ENCODE measurements around the gene NPW. TPM values are rescaled to one million over a fixed set of nuclear protein-coding genes. Genes with fewer than 3 reads are reported as not detected.

Gene NPW
- total and polyA plus RNA-seq, 2 experiments from 2014 or later = 3.3 to 38.6 TPM

- H3K36me3 ChIP-seq = peaks cover 3% of the 10 kb centered on the region
- no peaks in the 10 kb centered on the region for H3K4me1 ChIP-seq (ENCODE audit: low read depth)
- no peaks in the 10 kb centered on the region for H3K9me3 ChIP-seq (ENCODE audit: low read depth)
- no peak for TF ChIP-seq CTCF (IDR thresholded peaks at IDR 0.05; ENCODE audit: low read depth, low read length)
- H3K4me3 ChIP-seq = no peak overlapping the region
- no peak overlapping the region for H3K27ac ChIP-seq
- no peaks in the 10 kb centered on the region for H3K27me3 ChIP-seq
- no peak for DNase-seq (ENCODE audit: low read depth in 1 of 2, low spot score in 1 of 2)
Observed at GRCh38 chr16:2058420-2058819, 38.8 kb downstream of the NPW start.

- no peak for TF ChIP-seq CTCF (IDR thresholded peaks at IDR 0.05; ENCODE audit: low read depth, low read length)
- Histone ChIP-seq H3K27ac (no peak overlapping the region), H3K9me3 (ENCODE audit: low read depth) (no peaks in the 10 kb centered on the region), H3K4me3 (no peak overlapping the region), H3K4me1 (ENCODE audit: low read depth) (no peaks in the 10 kb centered on the region), H3K36me3 (peaks cover 3% of the 10 kb centered on the region), H3K27me3 (no peaks in the 10 kb centered on the region)
- no peak for DNase-seq (ENCODE audit: low read depth in 1 of 2, low spot score in 1 of 2)
Observed at GRCh38 chr16:2058872-2059271, 39.3 kb downstream of the NPW start.

- no peak overlapping the region for H3K4me3 ChIP-seq
- no peak for TF ChIP-seq CTCF (IDR thresholded peaks at IDR 0.05; ENCODE audit: low read depth, low read length)
- H3K27me3 ChIP-seq = no peaks in the 10 kb centered on the region
- no peaks in the 10 kb centered on the region for H3K9me3 ChIP-seq (ENCODE audit: low read depth)
- H3K4me1 ChIP-seq (ENCODE audit: low read depth) = no peaks in the 10 kb centered on the region
- H3K27ac ChIP-seq = no peak overlapping the region
- peaks cover 11% of the 10 kb centered on the region for H3K36me3 ChIP-seq
- no peak for DNase-seq (ENCODE audit: low read depth in 1 of 2, low spot score in 1 of 2)
Observed at GRCh38 chr16:2060346-2060745, 40.8 kb downstream of the NPW start.

- no peaks in the 10 kb centered on the region for H3K4me1 ChIP-seq (ENCODE audit: low read depth)
- H3K4me3 ChIP-seq = no peak overlapping the region
- H3K27ac ChIP-seq = no peak overlapping the region
- H3K27me3 ChIP-seq = no peaks in the 10 kb centered on the region
- no peak for TF ChIP-seq CTCF (IDR thresholded peaks at IDR 0.05; ENCODE audit: low read depth, low read length)
- peaks cover 16% of the 10 kb centered on the region for H3K36me3 ChIP-seq
- no peak for DNase-seq (ENCODE audit: low read depth in 1 of 2, low spot score in 1 of 2)
- no peaks in the 10 kb centered on the region for H3K9me3 ChIP-seq (ENCODE audit: low read depth)
Observed at GRCh38 chr16:2061023-2061422, 41.4 kb downstream of the NPW start.

GRCh38 chr16:2061526-2061925 is 41.9 kb downstream of the NPW start:
- peaks cover 19% of the 10 kb centered on the region for H3K36me3 ChIP-seq
- no peak overlapping the region for H3K4me3 ChIP-seq

More at GRCh38 chr16:2061526-2061925, 41.9 kb downstream of the NPW start:
- Histone ChIP-seq H3K27ac (no peak overlapping the region), H3K27me3 (no peaks in the 10 kb centered on the region), H3K4me1 (ENCODE audit: low read depth) (no peaks in the 10 kb centered on the region), H3K9me3 (ENCODE audit: low read depth) (no peaks in the 10 kb centered on the region)
- TF ChIP-seq CTCF (IDR thresholded peaks at IDR 0.05; ENCODE audit: low read depth, low read length) = no peak
- DNase-seq (ENCODE audit: low read depth in 1 of 2, low spot score in 1 of 2) = no peak

All from cardiac muscle cell (in vitro differentiated cells and primary cell).